ENCODE data around the gene HSPG2.
"Not testable (repeated sequence)": the region's sequence is repeated elsewhere in the genome, so short reads cannot be mapped to it uniquely, and the experiment has no call there.

Gene HSPG2

DNA sequence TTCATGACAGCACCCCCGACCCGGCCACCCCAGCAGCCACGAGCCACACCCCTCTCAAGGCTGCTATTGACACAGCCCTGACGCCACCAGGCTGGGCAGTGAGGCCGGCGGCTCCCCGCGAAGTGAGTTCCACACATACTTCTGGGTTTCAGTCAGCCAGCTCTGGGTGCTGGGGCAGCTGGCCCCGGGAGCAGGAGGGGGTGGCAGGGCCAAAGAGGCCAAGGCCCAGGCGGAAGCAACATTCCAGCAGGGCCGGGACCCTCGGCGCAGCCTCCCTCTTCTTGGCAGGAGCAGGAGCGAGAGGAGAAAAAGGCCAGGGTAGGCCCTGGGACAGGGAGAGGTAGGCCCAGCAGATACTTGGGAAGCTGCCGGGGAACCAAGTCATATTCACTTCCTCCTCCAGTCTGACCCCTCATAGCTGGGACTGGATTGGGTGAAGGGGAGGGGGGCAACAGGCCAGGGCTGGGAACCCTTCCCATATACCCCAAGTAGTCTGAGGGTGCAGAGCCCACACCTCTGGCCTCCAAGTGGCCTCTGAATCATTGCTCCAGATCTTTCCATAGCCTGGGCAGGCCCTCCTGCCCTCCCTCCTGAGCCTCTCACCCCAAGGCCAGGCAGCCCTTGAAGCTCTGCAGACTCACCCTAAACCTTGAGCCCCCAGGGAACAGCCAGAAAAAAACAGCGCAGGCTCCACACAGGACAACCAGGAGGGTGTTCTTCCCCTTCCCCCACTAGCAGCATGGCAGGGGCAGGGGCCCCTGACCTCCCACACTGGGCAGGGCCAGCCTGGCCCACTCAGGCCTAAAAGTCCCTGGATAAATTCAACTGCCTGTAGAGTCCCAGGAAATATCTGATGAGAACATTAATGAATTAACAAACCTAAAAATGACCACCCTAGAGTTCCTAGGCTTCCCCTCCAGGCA lies 5.7 kb downstream of the HSPG2 start:
- no peak for DNase-seq

DNA sequence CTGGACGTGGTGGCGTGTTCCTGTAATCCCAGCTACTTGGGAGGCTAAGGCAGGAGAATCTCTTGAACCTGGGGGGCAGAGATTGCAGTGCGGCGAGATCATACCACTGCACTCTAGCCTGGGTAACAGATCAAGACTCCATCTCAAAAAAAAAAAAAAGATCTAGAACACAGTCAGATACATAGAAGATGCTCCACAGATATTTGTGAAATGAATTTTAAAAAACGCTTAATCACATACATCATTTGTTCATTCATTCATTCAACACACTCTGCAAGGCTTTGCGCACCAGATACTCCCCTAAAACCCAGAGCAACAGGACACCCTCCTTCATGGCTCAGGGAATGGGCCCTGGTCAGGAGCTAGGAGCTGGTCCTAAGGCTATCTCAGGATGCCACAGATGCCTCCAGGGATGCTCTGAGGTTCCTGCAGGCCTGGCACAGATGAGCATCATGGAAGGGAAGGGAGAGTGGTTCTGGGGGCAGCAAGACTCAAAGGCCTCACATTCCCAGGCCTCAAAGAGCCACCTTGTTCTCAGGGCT lies 6.4 kb downstream of the HSPG2 start:
- no peak for DNase-seq

DNA sequence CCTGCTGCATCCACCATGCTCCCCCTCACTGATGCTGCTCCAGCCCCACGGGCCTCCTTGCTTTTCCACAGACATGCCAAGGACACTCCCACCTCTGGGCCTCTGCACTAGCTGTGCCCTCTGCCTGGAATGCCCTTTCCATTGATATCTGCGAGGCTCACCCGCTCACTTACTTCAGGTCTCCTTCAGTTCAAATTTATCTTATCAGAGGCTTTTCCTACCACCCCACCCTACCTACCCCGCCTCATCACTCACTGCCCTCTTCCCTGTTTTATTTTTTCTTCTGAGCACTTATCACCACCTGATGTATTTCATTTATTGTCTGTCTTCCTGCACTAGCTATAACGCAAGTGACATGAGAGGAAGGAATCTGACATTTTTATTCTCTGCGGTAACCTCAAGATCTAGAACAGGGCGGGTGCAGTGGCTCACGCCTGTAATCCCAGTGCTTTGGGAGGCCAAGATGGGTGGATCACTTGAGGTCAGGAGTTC lies 7.0 kb downstream of the HSPG2 start:
- no peak for DNase-seq

DNA sequence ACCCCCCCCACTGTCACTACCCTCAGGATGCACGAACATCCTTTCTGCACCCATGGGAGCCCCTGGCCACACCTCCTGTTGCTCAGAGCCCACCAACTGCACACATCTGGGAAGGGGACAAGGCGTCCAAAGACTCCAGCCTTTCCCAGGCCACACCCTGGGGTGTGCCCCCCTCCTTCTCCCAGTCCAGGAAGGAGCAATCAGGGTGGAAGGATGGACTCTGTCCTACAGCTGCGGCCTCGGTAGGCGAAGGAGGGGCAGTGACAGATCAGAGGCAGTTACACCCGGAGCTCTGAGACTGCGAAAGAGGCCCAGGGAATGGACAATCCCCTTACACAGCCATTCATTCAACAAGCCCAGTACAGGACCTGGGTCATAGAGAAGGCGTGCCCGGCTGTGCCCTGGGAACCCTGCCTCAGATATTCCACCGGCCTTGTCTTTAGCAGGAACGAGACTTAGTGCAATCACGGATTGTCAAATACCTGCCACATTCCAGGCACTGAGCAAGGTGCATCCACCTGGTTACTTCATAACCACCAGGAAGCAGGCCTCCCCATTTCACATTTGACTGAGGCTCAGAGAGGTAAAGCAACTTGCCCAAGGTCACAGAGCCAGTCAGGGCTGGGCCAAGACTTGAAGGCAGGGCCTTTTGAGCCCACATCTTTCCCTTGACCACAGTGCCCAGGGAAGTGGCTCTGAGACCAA lies 9.4 kb downstream of the HSPG2 start:
- DNase-seq: no peak

DNA sequence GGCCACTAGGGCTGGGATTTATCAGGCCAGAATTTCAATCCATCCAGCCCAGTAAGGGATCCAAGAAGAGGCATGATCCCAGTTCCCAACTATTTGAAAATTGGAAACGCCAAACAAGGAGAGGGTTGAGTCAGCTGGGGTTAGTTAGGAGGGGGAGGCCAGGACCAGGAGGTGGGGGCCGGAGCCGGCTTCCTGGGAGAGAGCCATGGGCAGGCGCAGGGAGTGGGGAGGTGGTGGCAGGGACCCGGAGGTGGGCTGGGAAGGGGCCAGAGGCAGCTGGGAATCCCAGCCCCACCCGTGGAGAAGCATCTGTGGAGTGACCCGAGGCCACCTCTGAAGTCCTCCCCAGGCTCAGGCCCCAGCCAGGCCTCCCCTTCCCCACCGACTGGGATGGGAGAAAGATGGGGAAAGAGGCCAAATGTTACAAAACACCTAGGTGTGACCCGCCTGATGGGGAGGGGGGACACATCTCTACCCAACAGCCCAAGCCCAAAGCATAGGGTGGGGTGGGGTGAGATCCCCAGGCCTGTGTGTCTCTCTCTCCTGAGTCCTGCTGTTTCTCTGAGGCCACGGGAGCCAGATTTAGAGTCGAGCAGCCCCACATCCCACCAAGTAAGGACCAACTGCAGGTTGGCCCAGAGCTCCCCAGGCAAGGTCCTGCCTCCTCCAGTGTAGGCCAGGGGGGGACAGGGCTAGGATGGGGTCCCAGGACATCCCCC lies 10.1 kb downstream of the HSPG2 start:
- no peak for DNase-seq

DNA sequence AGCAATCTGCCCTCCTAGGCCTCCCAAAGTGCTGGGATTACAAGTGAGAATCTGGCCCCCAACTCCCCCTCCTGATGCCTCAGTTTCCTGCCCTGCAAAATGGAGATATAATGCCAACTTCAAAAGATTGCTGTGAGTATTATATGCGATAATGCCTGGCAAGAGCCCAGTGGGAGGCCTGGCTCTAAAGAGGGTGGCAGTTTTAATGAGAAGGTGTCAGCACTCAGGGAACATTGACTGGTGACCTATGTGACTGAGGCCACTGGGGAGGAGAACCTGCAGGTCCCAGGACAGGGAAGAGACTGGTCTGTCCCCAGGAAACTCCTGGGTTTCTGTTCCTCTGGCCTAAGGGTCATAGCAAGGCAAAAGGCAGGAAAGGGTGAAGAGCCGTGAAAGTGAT lies 11.0 kb downstream of the HSPG2 start:
- DNase-seq: no peak

DNA sequence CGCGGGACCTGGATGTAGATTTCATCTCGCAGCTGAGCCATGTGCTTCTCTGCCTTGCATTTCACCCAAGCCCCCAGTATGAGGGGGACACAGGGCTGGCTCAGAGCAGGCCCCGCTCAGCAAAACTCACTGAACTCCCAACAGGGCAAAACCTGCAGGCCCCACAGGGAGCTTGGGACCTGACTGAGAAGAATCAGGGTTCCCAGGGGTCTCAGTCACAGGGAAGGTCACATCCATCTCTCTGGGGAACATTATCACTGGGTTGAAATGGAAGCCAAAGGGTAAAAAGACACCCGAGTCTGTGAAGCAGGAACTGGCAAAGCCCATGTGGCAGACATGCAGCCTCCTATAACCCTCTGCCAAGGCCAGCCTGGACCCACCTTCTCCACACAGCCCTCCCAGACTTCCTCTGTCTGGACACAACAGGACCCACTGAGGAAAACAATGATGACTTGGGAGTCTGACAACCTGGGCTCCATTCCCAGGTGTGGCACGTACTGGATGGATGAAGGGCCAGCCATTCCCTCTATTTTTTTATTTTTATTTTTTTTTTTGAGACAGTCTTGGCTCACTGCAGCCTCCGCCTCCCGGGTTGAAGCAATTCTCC lies 11.7 kb downstream of the HSPG2 start:
- no peak for DNase-seq

DNA sequence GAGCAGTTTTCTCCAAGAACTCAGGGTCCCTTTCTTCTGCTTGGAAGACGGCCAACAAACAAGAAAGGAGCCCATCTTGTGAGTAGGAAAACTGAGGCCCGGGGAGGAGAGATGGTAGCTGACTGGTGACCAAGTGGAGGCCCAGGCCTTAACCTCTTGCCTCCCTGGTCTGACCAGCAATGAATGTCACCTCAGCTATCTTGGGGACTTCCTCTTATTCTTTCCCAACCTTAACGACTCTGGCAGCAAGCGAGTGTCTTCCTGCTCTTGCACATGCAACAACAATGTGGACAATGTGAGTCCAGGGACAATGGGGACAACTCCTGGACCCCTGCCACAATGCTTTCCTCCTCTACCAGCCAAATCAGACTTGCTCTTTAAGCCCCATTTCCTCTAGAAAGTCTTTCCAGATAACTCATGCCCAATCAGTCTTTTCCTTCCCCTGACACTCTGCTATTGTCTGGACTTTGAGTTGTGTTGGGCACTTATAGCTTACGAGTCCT lies 12.6 kb downstream of the HSPG2 start:
- DNase-seq: no peak

DNA sequence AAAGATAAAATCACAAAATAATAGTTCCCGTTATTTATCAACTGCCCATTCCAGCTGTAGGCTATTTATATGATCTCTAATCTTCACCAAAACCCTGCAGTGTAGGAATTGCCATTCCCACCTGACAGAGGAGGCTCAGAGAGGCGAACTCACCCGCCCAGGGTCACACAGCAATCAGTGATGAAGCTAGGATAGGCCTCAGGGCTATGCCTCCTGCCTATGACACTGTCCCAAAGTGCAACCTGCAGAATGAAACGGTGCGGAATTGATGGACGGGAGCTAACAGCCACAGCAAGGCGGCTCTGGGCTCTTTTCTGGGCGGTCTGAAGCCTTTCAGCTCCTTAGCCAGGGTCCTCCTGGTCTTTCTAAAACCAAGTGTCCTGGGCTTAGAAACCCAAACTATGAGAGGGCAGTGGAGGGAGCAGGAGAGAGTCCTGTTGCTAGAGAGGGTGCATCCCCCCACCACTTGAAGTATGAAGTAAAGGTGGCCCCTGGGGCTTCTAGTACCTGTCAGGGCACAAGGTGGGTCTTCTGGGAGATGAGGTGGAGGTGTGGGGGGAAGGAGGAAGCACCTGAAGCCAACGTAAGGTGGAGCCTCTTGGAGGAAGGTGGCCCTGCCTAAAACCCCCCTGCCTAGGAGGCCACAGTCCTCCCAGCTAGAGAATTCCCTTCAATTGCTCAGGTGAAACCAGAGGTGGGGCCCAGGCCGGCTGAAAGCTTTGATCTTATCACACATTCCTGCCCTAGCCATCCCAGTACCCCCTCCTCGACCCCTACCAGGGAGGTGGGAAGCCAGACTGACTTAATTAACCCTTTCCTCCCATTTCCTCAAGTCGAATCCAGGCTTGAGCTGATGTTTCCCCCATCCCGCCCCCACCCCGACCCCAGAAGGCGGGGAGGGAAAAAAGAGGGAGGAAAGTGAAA lies 14.8 kb downstream of the HSPG2 start:
- no peak for DNase-seq

DNA sequence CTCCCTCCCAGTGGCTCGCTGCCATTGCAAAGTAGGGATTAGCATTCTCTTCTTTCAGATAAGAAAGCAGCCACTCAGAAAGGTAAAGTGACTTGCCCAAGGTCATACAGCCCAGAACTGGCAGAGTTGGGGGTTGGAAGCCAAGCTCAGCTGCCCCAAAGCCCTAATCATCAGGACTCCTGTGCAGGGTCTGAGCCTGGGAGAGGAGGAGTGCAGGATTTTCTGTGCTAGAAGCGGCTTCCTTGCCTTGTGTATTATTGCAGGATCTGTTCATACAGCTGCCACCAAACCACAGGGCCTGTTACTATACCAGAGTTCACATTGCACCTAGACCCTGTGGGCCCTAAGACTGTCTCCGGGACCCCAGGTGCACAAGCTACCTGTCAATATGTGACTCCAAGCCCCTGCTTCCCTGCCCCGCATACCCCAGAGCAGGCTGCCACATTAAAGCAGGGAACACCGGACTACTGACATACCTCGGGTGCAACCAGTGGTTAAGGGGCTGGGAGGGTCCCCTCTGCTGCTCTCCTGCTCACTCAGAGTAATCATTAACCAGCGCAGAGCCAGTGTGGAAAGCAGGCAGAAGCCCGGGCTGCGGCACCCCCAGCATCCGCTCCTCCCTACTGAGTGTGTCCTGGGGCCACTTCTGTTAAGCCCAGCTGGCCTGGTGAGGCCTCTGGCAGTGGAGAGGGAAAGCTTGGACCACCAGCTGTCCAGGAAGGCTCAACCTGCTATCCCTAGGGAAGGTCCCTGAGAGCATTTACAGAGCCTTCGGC lies 15.8 kb downstream of the HSPG2 start:
- no peak for DNase-seq

DNA sequence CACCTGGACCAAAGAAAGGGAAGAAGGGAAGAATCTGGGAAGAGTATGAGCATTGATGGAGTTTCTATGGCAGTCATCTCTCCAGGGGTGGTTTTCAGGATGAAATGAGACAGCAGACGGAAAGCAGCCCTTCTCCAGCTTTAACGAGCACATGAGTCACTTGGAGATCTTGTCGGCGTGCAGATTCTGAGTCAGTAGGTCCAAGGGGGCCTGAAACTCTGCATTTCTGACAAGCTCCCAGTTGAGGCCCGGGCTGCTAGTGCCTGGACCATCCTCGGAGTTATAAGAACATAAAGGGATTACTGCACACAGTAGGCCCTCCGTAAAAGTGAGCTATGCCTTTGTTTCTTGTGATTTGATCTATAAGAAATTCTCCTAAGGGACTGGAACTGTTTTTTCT lies 17.6 kb downstream of the HSPG2 start:
- no peak for DNase-seq

DNA sequence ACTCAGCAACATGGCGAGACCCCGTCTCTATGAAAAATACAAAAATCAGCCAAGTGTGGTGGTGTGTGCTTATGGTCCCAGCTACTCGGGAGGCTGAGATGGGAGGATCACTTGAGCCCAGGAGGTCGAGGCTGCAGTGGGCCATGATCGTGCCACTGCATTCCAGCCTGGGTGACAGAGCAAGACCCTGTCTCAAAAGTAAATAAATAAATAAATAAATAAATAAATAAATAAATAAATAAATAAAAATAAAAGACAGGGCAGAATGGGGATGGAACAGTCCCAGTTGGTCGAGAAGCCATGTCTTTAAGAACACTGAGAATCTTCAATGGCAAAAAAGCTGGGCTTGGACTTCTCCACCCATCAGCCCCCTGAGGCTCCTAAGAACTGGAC lies 19.9 kb downstream of the HSPG2 start:
- DNase-seq: not testable (repeated sequence)

DNA sequence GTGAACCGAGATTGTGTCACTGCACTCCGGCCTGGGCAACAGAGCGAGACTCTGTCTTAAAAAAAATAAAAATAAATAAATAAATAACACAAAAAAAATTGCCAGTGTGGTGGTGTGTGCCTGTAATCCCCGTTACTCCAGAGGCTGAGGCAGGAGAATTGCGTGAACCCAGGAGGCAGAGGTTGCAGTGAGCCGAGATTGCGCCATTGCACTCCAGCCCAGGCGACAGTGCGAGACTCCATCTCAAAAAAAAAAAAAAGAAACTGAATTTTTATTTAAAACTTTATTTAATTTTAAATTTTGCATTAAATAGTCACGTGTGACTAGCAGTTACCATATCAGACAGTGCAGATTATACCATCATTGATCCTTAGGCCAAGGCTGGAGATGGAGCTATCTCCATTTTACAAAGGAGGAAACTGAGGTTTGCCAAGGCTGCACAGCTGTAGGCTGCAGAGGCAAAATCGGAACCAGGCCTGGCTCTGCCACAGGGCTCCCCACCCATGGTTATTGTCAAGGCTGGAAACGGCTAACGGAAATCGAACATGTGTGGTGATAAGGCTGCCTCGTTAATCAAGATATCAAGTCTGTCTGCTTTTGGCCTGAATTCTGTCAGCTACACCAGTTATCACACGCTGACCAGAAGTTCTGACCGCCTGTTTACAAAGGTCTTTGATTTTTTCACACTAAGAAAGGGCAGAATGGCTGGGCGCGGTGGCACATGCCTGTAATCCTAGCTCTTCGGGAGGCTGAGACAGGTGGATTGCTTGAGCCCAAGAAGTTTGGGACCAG lies 20.5 kb downstream of the HSPG2 start:
- DNase-seq: no peak

DNA sequence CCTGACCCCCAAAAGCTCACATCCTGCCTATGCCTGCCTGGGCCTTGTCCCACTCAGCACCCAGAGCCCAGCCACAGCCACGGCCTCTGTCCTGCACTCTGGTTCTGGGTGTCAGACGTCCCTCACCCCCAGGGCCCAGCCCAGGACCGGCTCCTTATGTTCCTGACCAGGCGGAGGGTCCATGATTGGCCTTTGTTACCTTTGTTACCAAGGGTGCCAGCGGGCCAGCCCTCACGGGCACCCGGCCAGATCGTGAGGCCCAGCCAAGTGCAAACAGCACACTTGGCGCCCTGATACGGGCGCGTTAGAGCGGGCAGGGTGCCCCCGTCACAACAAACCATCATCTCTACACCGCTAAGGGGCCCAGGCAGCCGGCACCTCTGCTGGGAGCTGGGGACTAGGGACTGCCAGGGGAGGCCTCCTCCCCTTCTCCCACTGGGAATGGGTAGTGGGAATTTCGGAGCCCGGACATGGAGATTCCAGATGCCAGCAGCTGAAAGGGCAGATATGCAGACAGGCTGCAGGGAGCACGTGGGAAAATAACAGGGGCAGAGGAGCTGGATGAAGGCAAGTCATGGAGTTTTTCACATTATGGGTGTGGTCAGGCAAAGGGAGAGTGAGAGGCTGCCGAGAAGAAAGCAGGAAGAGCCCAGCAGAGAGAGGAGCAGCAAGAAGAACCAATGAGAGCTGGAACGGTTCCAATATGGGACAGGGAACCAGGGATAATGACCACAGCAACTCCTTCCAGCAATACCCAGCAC lies 22.1 kb downstream of the HSPG2 start:
- DNase-seq: no peak

DNA sequence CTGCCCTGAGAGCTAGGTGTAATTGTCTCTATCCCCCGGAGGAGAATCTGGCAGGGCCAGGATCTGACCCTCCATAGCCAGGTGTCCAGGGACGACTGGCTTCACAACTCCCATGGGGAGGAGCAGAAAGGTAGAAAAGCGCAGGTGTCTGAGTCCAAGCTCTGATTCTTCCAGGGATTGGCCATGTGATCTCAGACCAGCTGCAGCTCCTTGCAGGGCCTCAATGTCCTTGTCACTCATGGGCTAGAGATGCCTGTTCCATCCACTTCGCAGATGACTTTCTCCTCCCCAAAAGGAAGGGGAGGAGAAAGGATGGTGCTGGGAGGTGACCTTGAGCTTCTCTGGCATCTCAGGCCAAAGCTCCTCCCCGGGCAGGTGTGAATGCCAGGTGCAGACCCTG lies 22.7 kb downstream of the HSPG2 start:
- DNase-seq: no peak

DNA sequence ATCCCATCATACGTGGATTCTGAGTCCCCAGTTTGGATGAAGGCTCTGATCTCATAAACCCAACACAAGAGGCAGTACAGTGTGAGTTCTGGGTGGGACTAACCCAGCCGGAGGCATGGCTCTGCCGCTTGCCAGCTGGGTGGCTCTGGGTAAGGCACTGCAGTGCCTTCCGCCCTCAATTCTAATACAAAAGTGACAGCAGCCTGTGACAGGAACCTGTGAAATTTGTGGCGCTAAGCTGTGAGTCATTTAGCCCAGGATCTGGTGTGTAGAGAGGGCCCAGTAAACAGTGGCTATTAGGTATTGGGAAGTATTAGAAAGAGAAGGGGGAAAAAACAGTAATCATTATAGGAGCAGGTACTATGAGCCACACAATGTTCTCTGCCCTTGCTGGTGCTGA lies 23.3 kb downstream of the HSPG2 start:
- DNase-seq: no peak

DNA sequence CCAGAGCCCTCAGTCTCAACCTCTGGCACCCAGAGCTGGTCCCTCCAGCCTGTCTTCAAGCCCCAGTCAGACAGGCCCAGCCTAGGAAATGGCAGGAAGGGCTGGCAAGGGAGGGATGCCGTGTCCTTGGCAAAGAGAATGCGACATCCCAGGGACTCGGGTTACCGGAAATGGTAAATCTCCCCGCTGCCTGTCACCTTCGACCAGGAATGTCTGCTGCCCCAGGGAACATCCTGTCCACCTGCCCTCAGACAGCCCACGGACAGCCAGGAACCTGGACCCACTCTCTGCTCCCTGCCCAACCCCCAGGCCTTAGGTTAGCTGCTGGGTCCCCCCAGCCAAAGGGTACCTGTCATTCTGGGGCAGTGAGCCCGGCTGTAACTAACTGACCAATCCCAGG lies 23.9 kb downstream of the HSPG2 start:
- DNase-seq: no peak

DNA sequence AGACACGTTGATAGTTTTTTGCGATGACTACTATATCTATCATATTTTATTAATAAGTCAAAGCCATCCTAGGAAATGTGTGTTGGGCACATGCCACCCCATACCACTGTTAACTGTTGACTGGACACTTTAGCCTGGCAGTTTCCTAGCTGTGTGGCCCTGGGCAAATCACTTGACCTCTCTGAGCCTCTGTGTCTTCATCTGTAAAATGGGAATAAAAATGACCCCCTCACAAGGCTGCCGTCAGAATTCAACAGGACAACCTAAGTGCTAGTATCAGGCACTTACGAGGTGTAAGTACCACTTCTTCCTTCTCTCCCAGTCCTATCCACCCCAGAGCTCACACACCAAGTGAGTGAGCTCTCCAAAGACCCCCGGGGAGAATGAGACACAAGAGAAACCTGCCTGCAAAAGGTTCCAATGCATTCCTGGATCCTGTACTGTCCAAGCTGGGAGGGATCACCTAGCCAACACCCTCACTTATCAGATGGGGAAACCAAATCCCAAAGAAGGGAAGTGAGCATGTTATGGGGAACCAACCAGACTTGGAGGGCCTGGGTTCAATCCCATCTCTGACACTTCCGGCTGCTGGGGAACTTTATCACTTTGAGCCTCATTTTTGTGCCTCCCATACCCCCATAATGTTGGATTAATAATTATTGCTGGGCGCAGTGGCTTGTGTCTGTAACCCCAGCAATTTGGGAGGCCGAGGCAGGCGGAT lies 24.9 kb downstream of the HSPG2 start:
- DNase-seq: no peak

Measured in activated T-cell treated with anti-CD3 and anti-CD28 coated beads for 4 hours (primary cell).